NCI-H526 (cell line): ENCODE results near the gene MAP3K13.
"Not testable (repeated sequence)": the region's sequence is repeated elsewhere in the genome, so short reads cannot be mapped to it uniquely, and the experiment has no call there.

ENCODE experiments used
- DNase-seq, 2 experiments: peaks; one replicate each; lab custom pipeline; 2025; lab: John Stamatoyannopoulos, UW

Gene MAP3K13

DNA sequence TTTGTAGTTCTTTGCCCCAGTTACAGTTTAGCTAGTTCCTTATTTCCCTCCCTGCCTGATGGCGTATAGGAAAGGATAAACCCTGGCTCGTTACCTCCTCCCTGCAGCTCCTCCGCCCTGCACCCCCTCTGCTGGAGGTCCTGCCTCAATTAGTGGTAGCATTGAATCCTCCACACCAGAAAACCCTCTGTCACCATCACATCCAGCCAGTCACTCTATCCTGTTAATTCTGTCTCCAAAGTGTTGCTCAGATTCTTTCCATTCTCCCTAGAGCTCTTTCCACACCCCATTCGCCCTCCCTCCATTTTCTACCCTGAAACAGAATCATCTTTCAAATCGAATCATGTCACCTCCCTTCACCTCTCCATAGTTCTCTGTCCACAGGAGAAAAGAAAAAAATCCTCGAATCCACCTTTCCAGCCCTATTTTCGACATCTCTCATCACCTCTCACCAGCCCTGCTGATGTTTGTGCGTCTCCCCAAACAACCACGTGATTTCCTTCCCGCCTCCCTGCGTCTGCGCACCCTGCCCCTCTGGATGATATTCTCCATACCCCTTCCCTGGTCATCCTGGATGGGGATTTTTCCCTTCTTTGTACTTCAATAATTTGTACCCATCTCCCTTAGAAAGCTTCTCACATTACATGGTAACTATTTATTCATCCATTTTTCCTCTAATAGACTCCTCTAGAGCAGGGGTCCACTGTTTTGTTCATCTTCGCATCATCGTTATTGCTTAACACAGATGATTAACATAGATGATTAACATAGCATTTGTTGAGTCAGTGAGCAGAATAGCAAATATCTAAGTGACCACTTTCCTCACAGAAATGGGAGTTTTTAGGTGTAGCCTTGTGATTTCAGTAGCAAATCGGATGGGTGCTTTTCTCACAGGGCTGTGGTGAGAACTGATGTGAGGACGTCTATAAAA lies 37.1 kb downstream of the MAP3K13 start:
- peak in 1 of 2 experiments; percentile 25 for DNase-seq

DNA sequence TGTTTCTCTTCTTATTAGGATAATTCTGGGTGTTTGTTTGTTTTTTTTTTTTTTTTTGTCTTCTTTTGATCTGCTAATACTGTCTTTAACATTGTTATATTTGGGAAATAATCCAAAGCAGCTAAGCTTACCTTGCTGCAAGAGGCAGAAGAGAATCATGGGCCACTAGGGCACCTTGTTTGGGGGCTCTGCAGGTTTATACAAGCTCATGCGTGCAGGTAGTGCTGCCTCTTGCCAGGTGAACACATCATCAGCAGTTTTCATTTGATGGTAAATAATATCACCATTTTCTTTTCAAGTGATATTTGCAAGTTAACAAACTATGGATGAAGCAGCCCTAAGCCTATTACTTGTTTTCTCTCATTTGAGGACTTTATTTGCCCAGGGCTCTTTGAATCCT lies 37.9 kb downstream of the MAP3K13 start:
- DNase-seq, result peak in 1 of 2 experiments; percentile 19

GRCh38 chr3:185401319-185401955 lies 38.5 kb downstream of the MAP3K13 start:
- peak in 1 of 2 experiments; percentile 39 for DNase-seq

- peak; percentile 63 to 80 for DNase-seq
Measured at GRCh38 chr3:185402561-185402960, 39.6 kb downstream of the MAP3K13 start.

- no peak for DNase-seq
Measured at GRCh38 chr3:185403002-185403401, 40.1 kb downstream of the MAP3K13 start.

DNA sequence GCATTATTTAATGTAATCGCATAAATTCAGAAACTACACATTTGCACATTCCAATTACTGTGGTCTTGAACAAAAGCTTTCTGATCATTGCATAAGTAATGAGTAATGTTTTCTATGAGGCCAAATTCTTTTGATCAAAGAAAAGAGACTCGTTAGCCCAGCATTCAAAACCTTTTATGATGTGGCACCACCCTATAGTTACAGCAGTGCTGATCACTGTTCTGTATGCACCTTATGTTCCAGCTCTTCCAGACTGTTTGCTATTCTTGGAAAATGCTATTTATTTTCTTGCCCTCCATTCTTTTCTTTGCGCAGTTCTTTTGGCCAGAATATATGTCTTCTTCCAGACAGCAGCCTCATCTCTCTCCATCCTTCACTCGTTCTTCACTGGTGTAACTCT lies 42.3 kb downstream of the MAP3K13 start:
- DNase-seq, result no peak

- DNase-seq, result no peak
Measured at GRCh38 chr3:185405664-185406063, 42.7 kb downstream of the MAP3K13 start.

- no peak for DNase-seq
Measured at GRCh38 chr3:185406121-185406620, 43.2 kb downstream of the MAP3K13 start.

DNA sequence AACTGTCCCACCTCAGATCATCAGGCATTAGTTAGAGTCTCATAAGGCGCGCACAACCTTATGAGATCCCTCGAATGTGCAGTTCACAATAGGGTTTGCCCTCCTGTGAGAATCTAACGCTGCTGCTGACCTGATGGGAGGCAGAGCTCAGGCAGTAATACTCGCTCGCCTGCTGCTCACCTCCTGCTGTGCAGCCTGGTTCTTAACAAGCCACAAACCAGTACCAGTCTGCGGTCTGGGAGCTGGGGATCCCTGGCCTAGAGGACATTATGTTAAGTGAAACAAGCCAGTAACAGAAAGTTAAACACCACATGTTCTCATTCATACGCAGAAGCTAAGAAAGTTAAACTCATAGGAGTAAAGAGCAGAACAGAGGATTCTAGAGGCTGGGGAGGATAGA lies 47.0 kb downstream of the MAP3K13 start:
- DNase-seq, result no peak

DNA sequence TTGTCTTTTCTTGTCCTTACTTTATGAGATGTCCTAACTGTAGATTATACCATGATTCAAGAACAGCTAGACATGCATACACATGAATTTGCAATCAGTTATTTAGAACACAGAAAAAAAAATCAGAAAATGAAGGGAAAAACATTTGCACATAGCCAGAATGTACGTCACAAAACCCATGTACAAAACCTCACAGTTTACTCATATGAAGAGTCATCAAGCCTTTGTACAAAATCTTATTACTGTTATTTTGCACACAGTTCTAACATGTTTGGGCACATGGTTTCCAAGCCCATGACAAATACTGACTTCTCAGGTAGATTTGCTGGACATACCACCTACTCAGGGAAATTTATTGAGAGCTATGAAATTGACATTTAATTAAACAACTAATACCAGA lies 48.2 kb downstream of the MAP3K13 start:
- DNase-seq, result no peak

DNA sequence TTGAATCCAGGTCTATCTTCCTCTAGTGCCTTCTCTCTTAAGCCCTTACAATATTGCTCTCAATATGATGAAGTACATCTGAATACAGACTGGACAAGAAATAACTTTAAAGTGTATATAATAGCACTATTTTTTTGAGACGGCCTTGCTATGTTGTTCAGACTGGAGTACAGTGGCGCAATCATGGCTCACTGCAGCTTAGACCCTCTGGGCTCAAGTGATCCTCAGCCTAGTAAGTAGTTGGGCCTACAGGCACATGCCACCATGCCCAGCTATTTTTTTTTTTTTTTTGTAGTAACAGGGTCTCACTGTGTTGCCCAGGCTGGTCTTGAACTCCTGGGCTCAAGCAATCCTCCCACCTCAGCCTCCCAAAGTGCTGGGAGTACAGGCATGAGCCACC lies 53.6 kb downstream of the MAP3K13 start:
- no peak for DNase-seq

DNA sequence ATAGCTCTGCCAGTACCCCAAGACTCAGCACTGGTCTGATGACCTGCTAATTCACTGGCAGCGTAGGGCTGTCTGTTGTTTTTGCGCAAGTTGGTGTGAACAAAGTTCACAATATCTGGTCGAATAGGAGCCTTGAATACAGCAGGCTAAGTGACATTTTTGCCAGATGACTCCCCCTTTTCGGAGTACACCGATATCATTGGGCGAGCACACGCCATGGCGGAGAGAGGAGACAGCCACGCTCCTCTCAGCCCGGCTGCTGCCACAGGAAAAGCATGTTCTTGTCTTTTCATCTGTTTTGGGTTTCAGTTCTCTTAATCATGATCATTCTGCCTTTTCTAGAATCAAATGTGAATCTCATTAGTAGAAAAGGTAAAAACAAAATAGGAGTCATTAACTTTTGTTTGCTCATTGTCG lies 55.6 kb downstream of the MAP3K13 start:
- not testable (repeated sequence) for DNase-seq

GRCh38 chr3:185420762-185421161 lies 57.8 kb downstream of the MAP3K13 start:
- DNase-seq, result no peak

GRCh38 chr3:185421577-185422232 lies 58.8 kb downstream of the MAP3K13 start:
- DNase-seq, result peak; percentile 18 to 19

DNA sequence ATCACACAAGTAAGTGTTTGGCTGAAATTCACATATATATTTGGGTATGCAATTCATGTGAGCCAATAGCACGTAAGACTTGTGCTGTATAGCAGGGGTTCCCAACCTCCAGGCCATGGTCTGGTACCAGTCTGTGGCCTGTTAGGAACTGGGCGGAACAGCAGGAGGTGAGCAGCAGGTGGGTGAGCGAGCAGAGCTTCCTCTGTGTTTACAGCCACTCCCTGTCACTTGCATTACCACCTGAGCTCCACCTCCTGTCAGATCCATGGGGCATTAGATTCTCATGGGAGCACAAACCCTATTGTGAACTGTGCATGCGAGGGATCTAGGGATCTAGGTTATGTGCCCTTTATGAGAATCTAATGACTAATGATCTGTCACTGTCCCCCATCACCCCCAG lies 59.7 kb downstream of the MAP3K13 start:
- no peak for DNase-seq

DNA sequence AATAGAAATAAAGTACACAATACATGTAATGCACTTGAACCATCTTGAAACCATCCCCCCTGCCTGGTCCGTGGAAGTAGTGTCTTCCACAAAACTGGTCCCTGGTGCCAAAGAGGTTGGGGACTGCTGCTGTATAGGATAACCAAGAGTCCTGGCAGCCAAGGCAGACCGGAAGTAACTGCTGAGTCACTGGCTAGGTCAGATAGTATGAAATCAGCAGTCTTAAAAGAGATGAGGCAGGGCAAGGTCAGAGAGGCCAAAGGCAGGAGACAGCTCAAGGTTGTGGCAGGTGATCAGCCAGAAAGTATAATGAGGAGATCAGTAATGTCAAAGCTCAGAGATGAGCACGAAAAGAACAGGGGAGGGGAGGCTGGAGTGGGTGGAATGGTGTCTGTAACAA lies 60.2 kb downstream of the MAP3K13 start:
- DNase-seq, result no peak

DNA sequence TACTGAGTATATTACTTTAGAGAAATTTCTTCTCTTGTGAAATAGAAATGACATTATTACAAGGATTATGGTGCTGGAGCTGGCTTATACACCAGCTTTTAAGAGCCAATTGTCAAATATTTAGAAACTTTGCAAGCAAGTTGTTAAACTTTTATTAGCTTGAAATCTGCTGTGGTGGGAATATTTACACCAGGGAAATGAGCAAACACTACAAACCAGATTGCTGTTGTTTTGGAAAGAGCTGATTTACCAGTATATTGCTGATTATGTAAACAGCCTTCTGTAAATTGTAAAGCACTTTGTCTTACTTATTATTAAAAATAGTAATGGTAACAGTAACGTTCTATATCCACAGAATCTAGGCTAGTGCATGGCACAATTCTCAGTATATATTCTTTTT lies 61.5 kb downstream of the MAP3K13 start:
- no peak for DNase-seq

DNA sequence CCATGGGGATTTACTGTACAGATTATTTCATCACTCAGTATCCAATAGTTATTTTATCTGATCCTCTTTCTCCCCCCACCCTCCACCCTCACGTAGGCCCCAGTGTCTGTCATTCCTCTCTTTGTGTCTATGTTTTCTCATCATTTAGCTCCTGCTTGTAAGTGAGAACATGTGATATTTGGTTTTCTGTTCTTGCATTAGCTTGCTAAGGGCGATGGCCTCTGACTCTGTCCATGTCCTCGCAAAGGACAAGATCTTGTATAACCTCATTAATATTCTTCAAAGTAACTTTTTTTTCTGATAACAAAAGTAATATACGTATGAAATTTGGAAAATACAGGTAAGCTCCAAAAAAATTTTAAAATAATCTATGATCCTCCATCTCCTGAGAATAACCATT lies 67.4 kb downstream of the MAP3K13 start:
- DNase-seq, result no peak

DNA sequence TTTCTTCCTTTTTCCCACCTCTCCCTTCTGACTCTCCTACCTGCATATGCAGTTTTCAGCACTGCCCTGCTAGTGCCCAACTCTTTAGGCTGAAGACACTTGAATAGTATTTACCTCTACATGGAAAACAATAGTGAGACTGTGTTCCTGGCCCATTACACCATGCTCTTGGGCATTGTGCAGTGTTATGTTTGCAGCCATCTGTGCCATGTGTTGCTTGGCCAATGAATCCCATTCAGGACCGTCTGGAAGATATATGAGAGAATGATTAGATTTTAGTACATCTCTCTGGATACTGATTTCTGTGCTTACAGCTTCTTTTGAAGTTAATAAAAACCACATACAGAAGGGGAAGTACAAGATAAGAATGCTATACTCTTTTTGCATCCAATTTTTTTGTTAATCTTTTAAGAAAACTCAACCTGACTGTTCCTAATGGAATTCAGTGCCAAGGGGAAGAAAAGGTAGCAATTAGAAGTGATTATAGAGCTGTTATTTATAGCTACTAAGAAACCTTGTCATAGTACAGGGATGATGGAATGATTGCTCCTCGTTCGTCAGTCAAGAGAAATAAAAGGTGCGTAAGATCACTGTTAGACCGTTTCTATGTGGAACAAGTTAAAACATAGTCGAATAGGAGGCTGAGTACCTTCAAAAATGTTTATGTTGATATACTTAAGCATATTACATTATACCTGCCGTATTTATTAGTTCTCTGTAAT lies 77.0 kb downstream of the MAP3K13 start:
- no peak for DNase-seq

GRCh38 chr3:185442031-185442430 lies 79.1 kb downstream of the MAP3K13 start:
- DNase-seq, result no peak

DNA sequence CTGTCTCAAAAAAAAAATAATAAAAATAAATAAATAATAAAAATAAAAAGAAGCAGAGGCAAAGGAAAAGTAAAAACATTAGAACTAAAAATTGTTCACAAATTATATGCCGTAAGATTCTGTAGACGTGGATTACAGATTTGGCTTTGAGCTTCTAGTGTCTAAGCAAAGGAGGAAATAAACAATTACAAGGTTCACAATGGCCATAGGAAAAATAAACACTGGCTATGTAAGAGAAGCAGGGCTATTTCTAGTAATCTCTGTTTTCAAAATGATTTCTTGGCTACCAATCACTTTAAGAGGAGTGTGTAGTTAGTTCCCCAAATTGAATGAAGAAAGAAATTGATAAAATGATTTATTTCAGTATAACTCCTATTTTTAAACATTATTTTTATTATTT lies 81.4 kb downstream of the MAP3K13 start:
- no peak for DNase-seq

DNA sequence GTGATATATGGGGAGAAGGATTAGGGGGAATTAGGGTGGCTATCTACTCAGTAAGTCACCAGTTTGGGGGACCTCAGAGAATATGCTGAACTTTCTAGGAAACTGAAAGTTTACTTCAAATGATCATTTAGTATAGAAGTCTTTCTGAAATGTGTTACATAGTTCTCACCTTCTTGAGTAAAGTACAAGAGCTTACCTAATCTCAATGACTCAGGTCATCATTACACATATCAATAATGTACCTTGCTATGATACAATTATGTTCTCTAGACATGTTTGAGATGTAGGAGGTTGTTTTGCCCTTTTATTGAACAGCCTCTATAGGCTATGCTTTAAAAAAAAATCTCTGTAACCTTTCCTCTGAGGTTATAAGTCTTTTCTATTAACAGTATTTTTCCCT lies 85.2 kb downstream of the MAP3K13 start:
- no peak for DNase-seq
